Esophagus squamous epithelium (tissue), 5 donors: Measurements from ENCODE around the gene BRMS1L. TPM values are rescaled to one million over a fixed set of nuclear protein-coding genes. Genes with fewer than 3 reads are reported as not detected.

Experiments used
- DNase-seq: peaks from one replicate; lab custom pipeline; 2025; lab: John Stamatoyannopoulos, UW
- H3K27ac ChIP-seq, 4 donors: fragments of 200-600 bp; sonication (generic); one replicate each; pipeline ENCODE4 v1.5.1; 2016 to 2019; ENCODE audit warnings: mild to moderate bottlenecking in 1 of 4
- H3K27me3 ChIP-seq, 4 donors: fragments of 200-600 bp; sonication (generic); 1 replicate in 3 of 4; 2 replicates in 1 of 4; pipeline versions ENCODE4 v1.5.1 to v1.6.0; 2017 to 2021; ENCODE audit warnings: antibody characterized with exemption in 1 of 4
- H3K36me3 ChIP-seq, 3 donors: fragments of 200-600 bp; sonication (generic); one replicate each; pipeline ENCODE4 v1.5.1; 2016 to 2019
- H3K4me1 ChIP-seq, 3 donors: fragments of 200-600 bp; sonication (generic); one replicate each; pipeline ENCODE4 v1.5.1; 2017 to 2019
- H3K4me3 ChIP-seq, 4 donors: fragments of 200-600 bp; sonication (generic); 1 replicate in 3 of 4; 2 replicates in 1 of 4; pipeline ENCODE4 v1.5.1; 2016 to 2019; ENCODE audit warnings: mild to moderate bottlenecking in 2 of 4, moderate library complexity in 1 of 4
- H3K9me3 ChIP-seq, 3 donors: fragments of 200-600 bp; sonication (generic); one replicate each; pipeline ENCODE4 v1.5.1; 2016 to 2019
- CTCF ChIP-seq, 6 experiments: fragments of 450-650 bp in 4 of 6; fragments of 200-600 bp in 2 of 6; sonication (generic) in 2 of 6; IDR thresholded peaks; one replicate each; pipeline ENCODE4 v1.5.1; 2016 to 2019; ENCODE audit warnings: antibody characterized with exemption in 6 of 6, mild to moderate bottlenecking in 4 of 6, moderate library complexity in 4 of 6
- POLR2A ChIP-seq, 4 donors: fragments of 450-650 bp; IDR thresholded peaks; one replicate each; pipeline ENCODE4 v1.6.1; 2017; ENCODE audit warnings: antibody characterized with exemption in 4 of 4, mild to moderate bottlenecking in 4 of 4, moderate library complexity in 3 of 4
- WGBS, 2 donors: methylation state at CpG; one replicate each; pipeline ENCODE4 v1.1.5; 2018; 5-methylcytosine and 5-hydroxymethylcytosine counted together
- intact Hi-C: fragments of 100-400 bp; cut with DNase I; formaldehyde crosslinking; loops from one replicate; pipeline ENCODE4 v1.15.0; 2022
- total RNA-seq, 4 donors: library from RNA; depleted of rRNA; stranded (reverse); fragments of >200 nt; gene quantifications; one replicate each; pipeline ENCODE4 v1.1.0, GENCODE V29; 2016
- donor health status: DM: yes; HTN: yes; CAD: no.

Gene BRMS1L
- total RNA-seq, 4 donors from 2014 or later, result 2.4 to 9.0 (median 5.3) TPM

DNA sequence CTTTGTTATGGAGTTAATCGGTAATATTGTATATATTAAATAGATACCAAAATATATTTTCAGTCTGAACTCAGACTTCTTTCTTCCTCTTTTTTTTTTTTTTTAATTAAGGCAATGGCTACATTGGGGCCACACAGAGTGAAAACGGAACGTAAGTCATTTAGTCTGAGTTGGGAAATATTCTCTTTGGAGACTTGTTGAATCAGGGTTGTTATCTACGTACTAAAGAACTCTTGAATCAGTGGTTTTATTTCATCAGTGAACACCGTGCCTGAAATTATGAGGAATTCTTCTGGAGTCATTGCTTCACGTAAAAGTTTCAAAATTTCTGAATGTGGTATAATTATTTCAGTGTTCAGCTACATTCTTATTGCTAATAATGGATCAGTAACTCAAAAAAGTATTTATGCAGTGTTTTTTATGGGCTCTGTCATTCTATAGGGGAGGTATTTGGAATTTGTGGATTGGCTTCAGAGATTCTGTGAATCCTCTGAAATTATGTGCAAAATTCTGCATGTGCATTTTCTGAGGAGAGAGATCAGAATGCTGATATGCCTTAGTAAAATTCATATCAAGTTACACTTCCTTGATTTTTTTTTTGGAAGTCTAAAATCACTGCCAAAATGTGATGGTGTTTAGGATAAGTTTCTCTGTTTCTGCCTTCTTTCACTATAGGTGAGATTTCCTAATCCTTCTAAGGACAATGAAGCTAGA lies 39.6 kb downstream of the BRMS1L start:
- DNase-seq, result no peak

DNA sequence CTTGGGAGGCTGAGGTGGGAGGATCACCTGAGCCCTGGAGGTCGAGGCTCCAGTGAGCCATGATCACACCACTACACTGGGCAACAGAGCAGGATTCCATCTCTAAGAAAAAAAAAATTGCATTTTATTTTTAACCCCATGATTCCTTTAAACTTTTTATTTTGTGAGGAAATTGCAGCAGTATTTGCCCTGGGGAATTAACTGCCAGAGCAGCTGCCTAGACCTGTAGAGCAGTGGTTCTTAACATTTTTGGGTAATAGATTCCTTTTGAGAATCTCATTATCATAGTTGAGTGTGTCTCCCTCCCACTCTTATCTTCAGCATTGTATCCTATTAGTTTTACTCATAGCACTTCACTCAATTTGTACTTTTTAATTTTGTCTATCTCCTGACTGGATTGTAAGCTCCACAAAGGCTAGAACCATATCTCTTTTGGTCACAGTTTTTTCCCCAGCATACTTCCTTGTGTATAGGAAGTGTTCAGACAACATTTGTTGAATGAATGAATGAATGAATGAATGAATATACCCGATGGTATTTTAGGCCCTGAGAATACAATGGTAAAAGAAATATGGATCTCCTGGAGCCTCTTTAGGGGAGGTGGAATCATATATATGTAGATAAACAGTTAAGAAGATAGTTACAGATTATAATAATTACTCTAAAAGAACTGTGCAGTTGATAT lies 40.6 kb downstream of the BRMS1L start:
- Histone ChIP-seq H3K36me3 (peaks cover 0 to 83% (median 0%) of the 10 kb centered on the region in 3 donors), H3K9me3 (no peaks in the 10 kb centered on the region), H3K27me3 (no peaks in the 10 kb centered on the region), H3K4me1 (no peaks in the 10 kb centered on the region), H3K27ac (no peak overlapping the region), H3K4me3 (no peak overlapping the region)
- TF ChIP-seq CTCF (IDR thresholded peaks at IDR 0.05), result no peak
- TF ChIP-seq POLR2A (IDR thresholded peaks at IDR 0.05), result no peak
- WGBS, 2 donors, result 74 to 75% methylated on average over 2 of the region's 2 CpGs
- intact Hi-C loops, result no loop called here
- no peak for DNase-seq

More for the DNA sequence above, 39.6 kb downstream of the BRMS1L start:
- Histone ChIP-seq H3K27ac (no peak overlapping the region), H3K36me3 (peaks cover 0 to 88% (median 0%) of the 10 kb centered on the region in 3 donors), H3K4me1 (no peaks in the 10 kb centered on the region), H3K9me3 (no peaks in the 10 kb centered on the region), H3K4me3 (no peak overlapping the region), H3K27me3 (no peaks in the 10 kb centered on the region)
- intact Hi-C loops, result no loop called here
- no peak for TF ChIP-seq CTCF (IDR thresholded peaks at IDR 0.05)
- 94% methylated on average over 6 of the region's 6 CpGs for WGBS, 2 donors

GRCh38 chr14:35867280-35867629 lies 41.1 kb downstream of the BRMS1L start:
- DNase-seq, result no peak
- Histone ChIP-seq H3K36me3 (peaks cover 0 to 84% (median 0%) of the 10 kb centered on the region in 3 donors), H3K27me3 (no peaks in the 10 kb centered on the region), H3K4me1 (no peaks in the 10 kb centered on the region), H3K9me3 (no peaks in the 10 kb centered on the region), H3K27ac (no peak overlapping the region), H3K4me3 (no peak overlapping the region)
- TF ChIP-seq CTCF (IDR thresholded peaks at IDR 0.05) (no peak), POLR2A (IDR thresholded peaks at IDR 0.05) (no peak)
- WGBS, 2 donors, result 63 to 78% methylated on average over 2 of the region's 2 CpGs
- intact Hi-C loops, result no loop called here

- no peaks in the 10 kb centered on the region for H3K9me3 ChIP-seq
- H3K36me3 ChIP-seq, result peaks cover 0 to 15% (median 0%) of the 10 kb centered on the region in 3 donors
- whole genome bisulfite sequencing, 2 donors, result 52 to 63% methylated on average over 2 of the region's 2 CpGs
- DNase-seq, result no peak
- TF ChIP-seq CTCF (IDR thresholded peaks at IDR 0.05), result no peak
- TF ChIP-seq POLR2A (IDR thresholded peaks at IDR 0.05), result no peak
- H3K27ac ChIP-seq, result no peak overlapping the region
- H3K4me3 ChIP-seq, result no peak overlapping the region
- intact Hi-C loops, result no loop called here
- H3K27me3 ChIP-seq, result no peaks in the 10 kb centered on the region
- H3K4me1 ChIP-seq, result peaks cover 0 to 14% (median 11%) of the 10 kb centered on the region in 3 donors
Observed at GRCh38 chr14:35875296-35875695, 49.2 kb downstream of the BRMS1L start.

DNA sequence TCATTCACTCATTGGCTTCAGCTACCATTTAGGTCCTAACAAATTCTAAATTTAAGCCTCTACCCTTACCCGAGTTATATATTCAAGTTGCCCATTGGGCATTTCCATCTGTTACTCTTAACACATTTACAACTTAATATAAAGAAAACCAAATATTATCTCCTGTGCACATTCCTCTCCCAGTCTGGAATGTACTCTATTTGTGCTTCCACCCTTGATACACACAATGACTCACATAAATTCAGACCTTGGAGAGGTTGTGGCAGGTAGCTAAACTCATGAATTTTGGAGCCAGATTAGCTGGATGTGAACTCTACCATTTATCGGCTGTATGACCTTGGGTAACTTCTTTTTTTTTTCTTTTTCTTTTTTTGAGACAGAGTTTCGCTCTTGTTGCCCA lies 51.1 kb downstream of the BRMS1L start:
- H3K4me1 ChIP-seq, result peaks cover 0 to 14% (median 11%) of the 10 kb centered on the region in 3 donors
- no peak for DNase-seq
- no peak overlapping the region for H3K4me3 ChIP-seq
- intact Hi-C loops, result no loop called here
- TF ChIP-seq POLR2A (IDR thresholded peaks at IDR 0.05) (no peak), CTCF (IDR thresholded peaks at IDR 0.05) (no peak)
- H3K27ac ChIP-seq, result no peak overlapping the region
- 68 to 83% methylated on average over 3 of the region's 3 CpGs for WGBS, 2 donors
- H3K27me3 ChIP-seq, result no peaks in the 10 kb centered on the region
- H3K36me3 ChIP-seq, result peaks cover 0 to 1% (median 0%) of the 10 kb centered on the region in 3 donors
- no peaks in the 10 kb centered on the region for H3K9me3 ChIP-seq
